Nephron (organoid): ENCODE data around the gene ANKRD10.

ENCODE experiments used
- H3K27ac Mint-ChIP-seq, 3 experiments: 2 replicates each; pipeline ENCODE4 v1.8.0; 2020; ENCODE audit warnings: mixed read lengths in 3 of 3, mild to moderate bottlenecking in 2 of 3, moderate library complexity in 1 of 3
- H3K27me3 Mint-ChIP-seq: 2 replicates; pipeline ENCODE4 v1.8.0; 2021; ENCODE audit warnings: low read depth, mild to moderate bottlenecking, moderate library complexity, mixed read lengths
- H3K36me3 Mint-ChIP-seq: 2 replicates; pipeline ENCODE4 v1.8.0; 2020; ENCODE audit warnings: low read depth, mixed read lengths
- H3K4me1 Mint-ChIP-seq: 2 replicates; pipeline ENCODE4 v1.8.0; 2020; ENCODE audit warnings: mixed read lengths
- H3K4me3 Mint-ChIP-seq, 3 experiments: 2 replicates each; pipeline ENCODE4 v1.8.0; 2020; ENCODE audit warnings: mild to moderate bottlenecking in 3 of 3, mixed read lengths in 3 of 3, moderate library complexity in 2 of 3
- H3K9me3 Mint-ChIP-seq: 2 replicates; pipeline ENCODE4 v1.8.0; 2020; ENCODE audit warnings: mixed read lengths
- CTCF ChIP-seq, 3 experiments: fragments of 200-600 bp; sonication (generic); IDR thresholded peaks; one replicate each; pipeline ENCODE4 v1.5.0; 2021; ENCODE audit warnings: antibody characterized with exemption in 3 of 3; ENCODE audit not compliant: unreplicated experiment in 3 of 3

Gene ANKRD10

GRCh38 chr13:110893571-110893970 lies 21.3 kb downstream of the ANKRD10 start:
- no peaks in the 10 kb centered on the region for H3K27me3 Mint-ChIP-seq
- H3K9me3 Mint-ChIP-seq = no peaks in the 10 kb centered on the region
- peaks cover 52% of the 10 kb centered on the region for H3K36me3 Mint-ChIP-seq
- no peak for TF ChIP-seq CTCF (IDR thresholded peaks at IDR 0.05; ENCODE audit: unreplicated experiment in 3 of 3)
- peak overlapping the region in 1 of 3 experiments; percentile 35 for H3K27ac Mint-ChIP-seq
- peaks cover 16% of the 10 kb centered on the region for H3K4me1 Mint-ChIP-seq
- H3K4me3 Mint-ChIP-seq = no peak overlapping the region

- H3K36me3 Mint-ChIP-seq = peaks cover 31% of the 10 kb centered on the region
- no peak overlapping the region for H3K4me3 Mint-ChIP-seq
- TF ChIP-seq CTCF (IDR thresholded peaks at IDR 0.05; ENCODE audit: unreplicated experiment in 3 of 3) = no peak
- peaks cover 38% of the 10 kb centered on the region for H3K4me1 Mint-ChIP-seq
- no peaks in the 10 kb centered on the region for H3K9me3 Mint-ChIP-seq
- H3K27me3 Mint-ChIP-seq = no peaks in the 10 kb centered on the region
- H3K27ac Mint-ChIP-seq = no peak overlapping the region
Observed at GRCh38 chr13:110890279-110891165, 24.3 kb downstream of the ANKRD10 start.

GRCh38 chr13:110888390-110888789 lies 26.5 kb downstream of the ANKRD10 start:
- Mint-ChIP-seq H3K4me1 (peaks cover 44% of the 10 kb centered on the region), H3K27me3 (no peaks in the 10 kb centered on the region), H3K9me3 (no peaks in the 10 kb centered on the region), H3K27ac (peak overlapping the region; percentile 71 to 92 (median 73)), H3K36me3 (peaks cover 20% of the 10 kb centered on the region), H3K4me3 (no peak overlapping the region)
- no peak for TF ChIP-seq CTCF (IDR thresholded peaks at IDR 0.05; ENCODE audit: unreplicated experiment in 3 of 3)

- no peaks in the 10 kb centered on the region for H3K9me3 Mint-ChIP-seq
- no peak for TF ChIP-seq CTCF (IDR thresholded peaks at IDR 0.05; ENCODE audit: unreplicated experiment in 3 of 3)
- H3K4me3 Mint-ChIP-seq = no peak overlapping the region
- H3K27ac Mint-ChIP-seq = peak overlapping the region; percentile 71 to 92 (median 73)
- peaks cover 13% of the 10 kb centered on the region for H3K36me3 Mint-ChIP-seq
- H3K27me3 Mint-ChIP-seq = no peaks in the 10 kb centered on the region
- H3K4me1 Mint-ChIP-seq = peaks cover 44% of the 10 kb centered on the region
Observed at GRCh38 chr13:110887597-110888333, 27.1 kb downstream of the ANKRD10 start.

- Mint-ChIP-seq H3K36me3 (peaks cover 8% of the 10 kb centered on the region), H3K4me1 (peaks cover 48% of the 10 kb centered on the region), H3K27me3 (no peaks in the 10 kb centered on the region), H3K4me3 (no peak overlapping the region), H3K27ac (peak overlapping the region in 1 of 3 experiments; percentile 92), H3K9me3 (no peaks in the 10 kb centered on the region)
- no peak for TF ChIP-seq CTCF (IDR thresholded peaks at IDR 0.05; ENCODE audit: unreplicated experiment in 3 of 3)
Observed at GRCh38 chr13:110886870-110887596, 27.8 kb downstream of the ANKRD10 start.
